Trophoblast cell (in vitro differentiated cells and primary cell): ENCODE data around the gene LLGL1.

Experiments used
- DNase-seq, 2 donors: peaks; one replicate each; pipeline ENCODE4 v3.0.0-alpha.2; 2016
- H2AFZ ChIP-seq: 2 replicates; pipeline ENCODE4 v1.6.1; 2013; ENCODE audit warnings: low read length, moderate library complexity, mild to moderate bottlenecking; ENCODE audit not compliant: insufficient read depth, poor library complexity
- H2AK5ac ChIP-seq: 2 replicates; pipeline ENCODE4 v1.6.1; 2013; ENCODE audit warnings: mild to moderate bottlenecking, low read length
- H2BK120ac ChIP-seq: 2 replicates; pipeline ENCODE4 v1.6.1; 2013; ENCODE audit warnings: low read length, mild to moderate bottlenecking, moderate library complexity; ENCODE audit not compliant: insufficient read depth, poor library complexity
- H2BK12ac ChIP-seq: 2 replicates; pipeline ENCODE4 v1.6.1; 2013; ENCODE audit warnings: mild to moderate bottlenecking, low read length, moderate library complexity
- H2BK5ac ChIP-seq: 2 replicates; pipeline ENCODE4 v1.6.1; 2013; ENCODE audit warnings: low read length, low read depth, moderate library complexity, mild to moderate bottlenecking; ENCODE audit not compliant: poor library complexity
- H3K14ac ChIP-seq: 2 replicates; pipeline ENCODE4 v1.6.1; 2013; ENCODE audit warnings: mild to moderate bottlenecking, low read length
- H3K18ac ChIP-seq: 2 replicates; pipeline ENCODE4 v1.6.1; 2013; ENCODE audit warnings: mild to moderate bottlenecking, low read length
- H3K23ac ChIP-seq: 2 replicates; pipeline ENCODE4 v1.6.1; 2013; ENCODE audit warnings: low read length
- H3K27ac ChIP-seq: 2 replicates; pipeline ENCODE4 v1.5.1; 2013; ENCODE audit warnings: low read depth, mild to moderate bottlenecking, inconsistent platforms, low read length, moderate library complexity
- H3K27me3 ChIP-seq: 2 replicates; pipeline ENCODE4 v1.6.1; 2013; ENCODE audit warnings: inconsistent platforms, mild to moderate bottlenecking, low read length, moderate library complexity; ENCODE audit not compliant: insufficient read depth
- H3K36me3 ChIP-seq, 2 experiments: 1 replicate in 1 of 2; 2 replicates in 1 of 2; pipeline ENCODE4 v1.6.1; 2013; ENCODE audit warnings: low read length in 2 of 2, mild to moderate bottlenecking in 2 of 2, moderate library complexity in 1 of 2; ENCODE audit not compliant: insufficient read depth in 2 of 2, control insufficient read depth in 1 of 2
- H3K4ac ChIP-seq: 2 replicates; pipeline ENCODE4 v1.6.1; 2013; ENCODE audit warnings: low read depth, mild to moderate bottlenecking, low read length, moderate library complexity
- H3K4me1 ChIP-seq, 2 experiments: 1 replicate in 1 of 2; 2 replicates in 1 of 2; pipeline ENCODE4 v1.6.1; 2013; ENCODE audit warnings: low read length in 2 of 2, mild to moderate bottlenecking in 2 of 2, moderate library complexity in 1 of 2; ENCODE audit not compliant: insufficient read depth in 2 of 2, control insufficient read depth in 1 of 2
- H3K4me2 ChIP-seq: 2 replicates; pipeline ENCODE4 v1.6.1; 2013; ENCODE audit warnings: inconsistent platforms, mild to moderate bottlenecking, low read length, moderate library complexity
- H3K4me3 ChIP-seq: 2 replicates; pipeline ENCODE4 v1.5.1; 2013; ENCODE audit warnings: mild to moderate bottlenecking, low read depth, low read length, inconsistent platforms
- H3K79me1 ChIP-seq: one replicate; pipeline ENCODE4 v1.6.1; 2013; ENCODE audit warnings: low read length
- H3K79me2 ChIP-seq: 2 replicates; pipeline ENCODE4 v1.6.1; 2013; ENCODE audit warnings: low read length, mild to moderate bottlenecking; ENCODE audit not compliant: control insufficient read depth, insufficient read depth, poor library complexity
- H3K9ac ChIP-seq: 2 replicates; pipeline ENCODE4 v1.6.1; 2013; ENCODE audit warnings: mild to moderate bottlenecking, low read length
- H3K9me3 ChIP-seq: 2 replicates; pipeline ENCODE4 v1.6.1; 2013; ENCODE audit warnings: low read depth, mild to moderate bottlenecking, control low read depth, inconsistent platforms, low read length; ENCODE audit not compliant: insufficient read depth
- H4K12ac ChIP-seq: 2 replicates; pipeline ENCODE4 v1.6.1; 2013; ENCODE audit warnings: low read depth, mild to moderate bottlenecking, low read length, moderate library complexity
- H4K8ac ChIP-seq: 2 replicates; pipeline ENCODE4 v1.6.1; 2013; ENCODE audit warnings: low read depth, mild to moderate bottlenecking, low read length, moderate library complexity
- H4K91ac ChIP-seq: one replicate; pipeline ENCODE4 v1.6.1; 2013; ENCODE audit warnings: low read depth, mild to moderate bottlenecking, low read length, moderate library complexity
- WGBS: extraction: QIAGEN DNeasy Blood & Tissue Kit; methylation state at CpG from one replicate; pipeline ENCODE4 v1.1.7; 2013; ENCODE audit warnings: missing lambda C conversion rate; ENCODE audit not compliant: insufficient read length, insufficient coverage; ENCODE audit errors: extremely low coverage; 5-methylcytosine and 5-hydroxymethylcytosine counted together

The LLGL1 gene

DNA sequence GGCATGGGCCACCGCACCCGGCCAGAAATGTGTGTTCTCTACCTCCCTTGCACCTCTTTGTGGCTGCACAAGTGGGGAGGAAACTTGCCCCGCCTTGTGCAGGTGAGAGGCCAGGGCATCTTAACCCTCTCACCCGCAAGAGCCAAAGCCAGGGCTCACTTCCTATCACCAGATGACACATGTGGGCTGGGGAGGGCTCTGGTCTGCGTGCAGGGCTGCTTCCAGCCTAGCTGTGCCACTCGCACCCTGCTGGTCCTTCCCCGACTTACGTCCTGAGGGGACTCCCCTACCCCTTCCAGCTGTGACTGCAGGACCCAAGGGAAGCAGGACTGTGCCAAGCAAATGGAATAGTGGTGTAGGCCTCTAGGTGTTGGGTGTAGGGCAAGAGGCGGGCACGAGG is 41.9 kb downstream of the LLGL1 start:
- no peak overlapping the region for H4K8ac ChIP-seq
- no CpG with 5 or more reads among the region's 10 CpGs for whole genome bisulfite sequencing
- H3K23ac ChIP-seq, result no peak overlapping the region
- H3K4me1 ChIP-seq, result peaks cover 5 to 8% of the 10 kb centered on the region in 2 experiments
- no peak overlapping the region for H2AFZ ChIP-seq
- H3K9me3 ChIP-seq, result no peaks in the 10 kb centered on the region
- no peak overlapping the region for H3K9ac ChIP-seq
- no peak overlapping the region for H3K18ac ChIP-seq
- no peaks in the 10 kb centered on the region for H3K27me3 ChIP-seq
- no peaks in the 10 kb centered on the region for H3K79me2 ChIP-seq
- no peak overlapping the region for H3K4ac ChIP-seq
- no peak for DNase-seq
- H3K27ac ChIP-seq, result no peak overlapping the region
- no peak overlapping the region for H3K4me3 ChIP-seq
- no peak overlapping the region for H4K91ac ChIP-seq
- H3K14ac ChIP-seq, result no peak overlapping the region
- no peaks in the 10 kb centered on the region for H3K79me1 ChIP-seq
- no peak overlapping the region for H2BK5ac ChIP-seq
- no peak overlapping the region for H2BK12ac ChIP-seq
- no peak overlapping the region for H3K4me2 ChIP-seq
- H4K12ac ChIP-seq, result no peak overlapping the region
- no peak overlapping the region for H2BK120ac ChIP-seq
- H2AK5ac ChIP-seq, result no peak overlapping the region
- H3K36me3 ChIP-seq, result peaks cover 33 to 34% of the 10 kb centered on the region in 2 experiments

DNA sequence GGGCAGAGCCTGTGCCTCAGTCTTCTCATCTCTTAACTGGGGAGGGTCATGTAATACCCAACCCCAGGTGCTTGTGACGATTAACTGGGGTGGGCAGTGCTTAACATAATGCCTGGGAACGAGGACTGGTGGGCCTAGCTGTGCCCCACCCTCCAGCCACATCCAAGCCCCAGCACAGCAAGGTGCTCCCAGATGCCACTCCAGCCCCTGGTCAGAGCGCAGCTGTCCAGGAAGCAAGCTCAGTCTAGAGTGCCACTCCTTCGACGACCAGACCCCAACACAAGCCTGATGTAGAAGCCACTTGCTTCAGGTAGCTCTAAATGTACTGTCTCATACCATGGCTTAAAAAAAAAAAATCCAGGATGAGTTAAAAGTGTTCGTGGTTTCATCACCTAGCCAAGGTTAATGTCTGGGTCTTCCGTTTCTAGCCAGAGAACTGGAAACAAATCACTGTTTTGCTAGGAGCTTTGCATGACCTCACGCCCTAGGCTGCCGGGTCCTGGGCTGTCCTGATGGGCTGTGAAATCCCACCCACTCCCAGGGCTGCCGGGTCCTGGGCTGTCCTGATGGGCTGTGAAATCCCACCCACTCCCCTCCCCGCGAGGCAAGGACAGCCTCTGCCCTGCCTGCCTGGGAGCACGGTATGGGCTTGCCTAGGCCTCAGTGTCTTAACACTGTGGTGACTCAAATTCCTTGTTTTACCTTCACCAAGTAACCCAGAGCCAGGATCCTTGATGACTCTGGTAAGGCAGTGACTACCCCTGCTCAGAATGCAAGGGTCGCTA is 42.7 kb downstream of the LLGL1 start:
- Histone ChIP-seq H3K4me1 (peaks cover 5 to 8% of the 10 kb centered on the region in 2 experiments), H3K79me2 (no peaks in the 10 kb centered on the region), H3K23ac (no peak overlapping the region), H3K4me2 (no peak overlapping the region), H4K8ac (no peak overlapping the region), H2BK5ac (no peak overlapping the region), H2AFZ (no peak overlapping the region), H2AK5ac (no peak overlapping the region), H3K4ac (no peak overlapping the region), H3K18ac (no peak overlapping the region), H2BK120ac (no peak overlapping the region), H4K91ac (no peak overlapping the region), H3K14ac (no peak overlapping the region), H3K9ac (no peak overlapping the region), H3K36me3 (peaks cover 30 to 34% of the 10 kb centered on the region in 2 experiments), H2BK12ac (no peak overlapping the region), H3K27me3 (no peaks in the 10 kb centered on the region), H3K27ac (peak overlapping the region; percentile 26), H3K9me3 (no peaks in the 10 kb centered on the region), H3K4me3 (no peak overlapping the region), H4K12ac (no peak overlapping the region), H3K79me1 (no peaks in the 10 kb centered on the region)
- peak in 1 of 2 donors; percentile 23 for DNase-seq
- no CpG with 5 or more reads among the region's 14 CpGs for WGBS

DNA sequence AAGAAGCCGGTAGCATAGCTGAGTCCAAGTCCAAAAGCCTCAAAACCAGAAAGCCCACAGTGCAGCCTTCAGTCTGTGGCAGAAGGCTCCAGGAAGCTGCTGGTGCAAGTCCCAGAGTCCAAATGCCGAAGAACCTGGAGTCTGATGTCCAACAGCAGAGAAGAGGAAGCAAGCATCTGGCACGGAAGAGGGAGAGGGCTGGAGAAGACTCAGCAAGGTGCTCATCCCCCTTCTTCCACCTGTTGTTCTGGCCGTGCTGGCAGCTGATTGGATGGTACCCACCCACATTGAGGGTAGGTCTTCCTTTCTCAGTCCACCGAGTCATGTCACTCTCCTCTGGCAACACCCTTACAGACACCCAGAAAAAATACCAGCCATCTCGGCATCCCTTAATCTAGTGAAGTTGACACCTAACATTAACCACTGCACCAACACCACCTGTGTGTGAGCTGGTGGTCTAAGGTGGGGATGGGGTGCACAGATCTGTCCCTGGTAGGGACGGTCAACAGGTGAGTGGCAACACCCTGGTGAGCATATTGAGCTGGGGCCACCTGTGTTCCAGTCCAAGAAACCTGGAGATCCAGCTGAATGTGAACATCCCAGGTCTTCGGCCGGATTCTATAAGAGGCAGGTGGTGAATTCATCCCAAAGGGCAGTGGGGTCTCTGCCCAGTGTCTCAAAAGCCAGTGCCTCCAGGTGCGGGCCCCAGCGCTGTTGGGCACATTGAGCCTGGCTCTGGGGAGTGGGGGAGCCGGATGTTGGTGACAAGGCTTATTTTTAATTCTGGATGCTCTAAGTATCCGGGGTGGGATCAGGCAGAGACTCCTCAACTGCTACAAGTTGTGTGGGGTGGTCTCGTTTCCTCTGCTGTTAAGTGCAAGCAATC is 44.9 kb downstream of the LLGL1 start:
- Histone ChIP-seq H3K27me3 (no peaks in the 10 kb centered on the region), H2AFZ (no peak overlapping the region), H3K4me1 (peaks cover 5 to 8% of the 10 kb centered on the region in 2 experiments), H3K79me1 (no peaks in the 10 kb centered on the region), H3K9ac (no peak overlapping the region), H3K9me3 (no peaks in the 10 kb centered on the region), H3K4me2 (no peak overlapping the region), H4K8ac (no peak overlapping the region), H3K79me2 (no peaks in the 10 kb centered on the region), H4K91ac (no peak overlapping the region), H3K14ac (no peak overlapping the region), H3K23ac (no peak overlapping the region), H2BK12ac (no peak overlapping the region), H3K4ac (no peak overlapping the region), H3K4me3 (no peak overlapping the region), H3K18ac (no peak overlapping the region), H2AK5ac (no peak overlapping the region), H2BK120ac (no peak overlapping the region), H3K27ac (no peak overlapping the region), H4K12ac (no peak overlapping the region), H2BK5ac (no peak overlapping the region), H3K36me3 (peaks cover 20 to 29% of the 10 kb centered on the region in 2 experiments)
- WGBS, result no CpG with 5 or more reads among the region's 14 CpGs
- DNase-seq, result no peak

DNA sequence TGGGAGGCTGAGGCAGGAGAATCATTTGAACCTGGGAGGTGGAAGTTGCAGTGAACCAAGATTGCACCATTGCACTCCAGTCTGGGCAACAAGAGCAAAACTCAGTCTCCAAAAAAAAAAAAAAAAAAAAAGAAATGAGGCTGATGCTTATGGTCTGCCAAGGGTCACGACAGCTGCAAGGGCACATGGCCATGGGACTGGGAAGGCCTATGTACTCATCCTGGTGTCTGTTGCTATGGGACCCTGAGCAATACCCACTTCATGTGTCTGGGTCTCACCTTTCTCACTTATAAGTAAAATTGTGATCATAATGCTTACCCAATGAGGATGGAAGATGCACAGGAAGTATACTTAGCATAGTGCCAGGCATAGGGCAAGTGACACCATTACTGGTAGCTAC is 51.6 kb downstream of the LLGL1 start:
- Histone ChIP-seq H3K4me1 (no peaks in the 10 kb centered on the region), H3K18ac (no peak overlapping the region), H2AFZ (no peak overlapping the region), H3K23ac (no peak overlapping the region), H3K79me1 (no peaks in the 10 kb centered on the region), H3K27ac (no peak overlapping the region), H3K4me2 (no peak overlapping the region), H3K36me3 (peaks cover 59 to 69% of the 10 kb centered on the region in 2 experiments), H4K12ac (no peak overlapping the region), H2BK120ac (no peak overlapping the region), H4K91ac (no peak overlapping the region), H3K4me3 (no peak overlapping the region), H3K79me2 (no peaks in the 10 kb centered on the region), H3K14ac (no peak overlapping the region), H3K27me3 (no peaks in the 10 kb centered on the region), H4K8ac (no peak overlapping the region), H3K9ac (no peak overlapping the region), H2AK5ac (no peak overlapping the region), H3K4ac (no peak overlapping the region), H2BK5ac (no peak overlapping the region), H3K9me3 (no peaks in the 10 kb centered on the region), H2BK12ac (no peak overlapping the region)
- WGBS, result no CpG with 5 or more reads among the region's 1 CpG
- no peak for DNase-seq
